Right lobe of liver (tissue), 4 donors: ENCODE measurements around the gene TBX1.

Experiments
- POLR2A ChIP-seq: fragments of 450-650 bp; IDR thresholded peaks from one replicate; pipeline ENCODE4 v1.6.1; 2017; ENCODE audit warnings: antibody characterized with exemption, mild to moderate bottlenecking
- TF ChIP-seq, protein P1 (sequence below), 4 donors: fragments of 200-600 bp in 3 of 4; fragments of 450-650 bp in 1 of 4; IDR thresholded peaks; one replicate each; pipeline versions ENCODE4 v1.5.1 to v1.8.0; 2016 to 2022; ENCODE audit warnings: antibody characterized with exemption in 4 of 4, mild to moderate bottlenecking in 2 of 4
- donor health status: DM: no; HTN: no; CAD: no.
- donor health status: DM: no; HTN: no; CAD: no.
- donor health status: DM: no; HTN: yes; CAD: no.

DNA sequence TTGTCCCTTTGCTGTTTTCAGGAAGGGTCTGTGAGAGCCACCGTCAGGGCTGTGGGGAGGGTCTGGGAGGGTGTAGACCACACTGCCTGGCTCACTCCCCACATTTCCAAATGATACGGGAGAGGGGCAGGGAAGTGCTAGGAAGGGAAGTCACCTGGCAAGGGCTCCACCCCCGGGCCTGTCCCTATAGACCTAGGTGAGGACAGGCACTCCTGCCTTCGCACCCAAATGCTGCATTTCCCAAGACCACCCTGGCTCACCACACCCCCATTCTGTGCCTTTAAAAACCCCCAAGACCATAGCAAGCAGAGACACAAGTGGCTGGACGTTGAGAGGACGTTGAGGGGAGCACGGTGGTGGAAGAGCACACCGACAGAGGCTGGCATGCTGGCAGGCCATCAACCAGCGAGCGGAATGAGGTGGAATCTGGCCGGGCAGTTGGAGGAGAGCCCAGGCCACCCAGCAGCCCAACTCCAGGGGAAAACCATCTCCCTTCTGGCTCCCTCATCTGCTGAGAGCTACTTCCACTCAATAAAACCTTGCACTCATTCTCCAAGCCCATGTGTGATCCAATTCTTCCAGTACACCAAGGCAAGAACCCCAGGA is 48.4 kb downstream of the TBX1 start:
- TF ChIP-seq POLR2A, result no peak
- TF ChIP-seq, protein P1, sequence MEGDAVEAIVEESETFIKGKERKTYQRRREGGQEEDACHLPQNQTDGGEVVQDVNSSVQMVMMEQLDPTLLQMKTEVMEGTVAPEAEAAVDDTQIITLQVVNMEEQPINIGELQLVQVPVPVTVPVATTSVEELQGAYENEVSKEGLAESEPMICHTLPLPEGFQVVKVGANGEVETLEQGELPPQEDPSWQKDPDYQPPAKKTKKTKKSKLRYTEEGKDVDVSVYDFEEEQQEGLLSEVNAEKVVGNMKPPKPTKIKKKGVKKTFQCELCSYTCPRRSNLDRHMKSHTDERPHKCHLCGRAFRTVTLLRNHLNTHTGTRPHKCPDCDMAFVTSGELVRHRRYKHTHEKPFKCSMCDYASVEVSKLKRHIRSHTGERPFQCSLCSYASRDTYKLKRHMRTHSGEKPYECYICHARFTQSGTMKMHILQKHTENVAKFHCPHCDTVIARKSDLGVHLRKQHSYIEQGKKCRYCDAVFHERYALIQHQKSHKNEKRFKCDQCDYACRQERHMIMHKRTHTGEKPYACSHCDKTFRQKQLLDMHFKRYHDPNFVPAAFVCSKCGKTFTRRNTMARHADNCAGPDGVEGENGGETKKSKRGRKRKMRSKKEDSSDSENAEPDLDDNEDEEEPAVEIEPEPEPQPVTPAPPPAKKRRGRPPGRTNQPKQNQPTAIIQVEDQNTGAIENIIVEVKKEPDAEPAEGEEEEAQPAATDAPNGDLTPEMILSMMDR (IDR thresholded peaks at IDR 0.05), result no peak
